Measurements from ENCODE around the gene TCF12.
A peak's percentile ranks its signal among the peaks of the same experiment; 100 is the strongest.

TCF12 gene

DNA sequence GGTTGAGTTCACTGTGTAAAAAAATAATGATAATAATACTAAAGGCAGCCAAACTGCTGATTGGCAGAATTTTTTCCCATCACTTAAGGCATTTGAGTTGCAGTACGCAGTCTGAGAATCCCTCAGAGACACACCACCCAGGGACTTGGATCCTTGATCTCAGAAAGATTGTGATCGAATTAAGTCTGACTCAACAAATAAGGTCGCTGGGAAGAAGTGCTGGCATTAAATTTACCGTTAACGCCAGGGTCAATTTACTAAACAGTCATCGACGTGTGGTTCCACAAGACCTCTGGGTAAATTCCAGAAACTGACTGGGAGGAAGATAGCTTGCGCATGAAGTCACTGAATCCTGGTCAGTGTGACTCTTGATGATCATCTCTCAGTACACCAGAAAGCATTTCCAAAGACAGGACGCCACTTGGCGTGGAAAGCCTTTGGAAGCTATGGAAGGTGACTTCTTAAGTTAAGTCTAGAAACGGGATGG is 409.6 kb downstream of the TCF12 start:
- DNase-seq (ENCODE audit: low read depth): peak; percentile 91
- H3K4me3 ChIP-seq (ENCODE audit: low read depth, low read length): no peak overlapping the region
- in situ Hi-C loops (cut with HindIII; ENCODE audit: low sequenced_read_pairs): no loop called here
- TF ChIP-seq, protein P1, sequence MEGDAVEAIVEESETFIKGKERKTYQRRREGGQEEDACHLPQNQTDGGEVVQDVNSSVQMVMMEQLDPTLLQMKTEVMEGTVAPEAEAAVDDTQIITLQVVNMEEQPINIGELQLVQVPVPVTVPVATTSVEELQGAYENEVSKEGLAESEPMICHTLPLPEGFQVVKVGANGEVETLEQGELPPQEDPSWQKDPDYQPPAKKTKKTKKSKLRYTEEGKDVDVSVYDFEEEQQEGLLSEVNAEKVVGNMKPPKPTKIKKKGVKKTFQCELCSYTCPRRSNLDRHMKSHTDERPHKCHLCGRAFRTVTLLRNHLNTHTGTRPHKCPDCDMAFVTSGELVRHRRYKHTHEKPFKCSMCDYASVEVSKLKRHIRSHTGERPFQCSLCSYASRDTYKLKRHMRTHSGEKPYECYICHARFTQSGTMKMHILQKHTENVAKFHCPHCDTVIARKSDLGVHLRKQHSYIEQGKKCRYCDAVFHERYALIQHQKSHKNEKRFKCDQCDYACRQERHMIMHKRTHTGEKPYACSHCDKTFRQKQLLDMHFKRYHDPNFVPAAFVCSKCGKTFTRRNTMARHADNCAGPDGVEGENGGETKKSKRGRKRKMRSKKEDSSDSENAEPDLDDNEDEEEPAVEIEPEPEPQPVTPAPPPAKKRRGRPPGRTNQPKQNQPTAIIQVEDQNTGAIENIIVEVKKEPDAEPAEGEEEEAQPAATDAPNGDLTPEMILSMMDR (IDR thresholded peaks at IDR 0.05; ENCODE audit: low read depth, low read length, missing control alignments): no peak

DNA sequence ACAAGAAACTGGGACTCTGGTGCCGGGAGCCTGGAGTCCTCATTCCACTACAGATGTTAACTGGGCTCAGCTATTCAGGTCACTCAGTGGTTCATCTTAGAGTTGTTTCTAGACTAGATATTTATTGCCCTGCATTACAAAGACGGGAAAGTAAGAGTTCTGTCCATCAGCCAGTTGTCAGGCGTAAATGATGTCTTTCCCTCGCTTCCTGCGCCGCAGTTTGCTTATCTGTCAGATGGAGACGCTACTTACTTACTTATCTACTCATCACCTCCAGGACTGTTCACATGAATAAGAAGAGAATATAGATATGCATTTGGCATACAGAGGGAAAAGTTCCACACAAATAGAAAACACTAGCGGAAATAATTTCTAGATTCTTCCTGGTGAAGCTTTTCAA is 410.0 kb downstream of the TCF12 start:
- no peak for DNase-seq (ENCODE audit: low read depth)
- TF ChIP-seq, protein P1 (IDR thresholded peaks at IDR 0.05; ENCODE audit: low read depth, low read length, missing control alignments): no peak
- in situ Hi-C loops (cut with HindIII; ENCODE audit: low sequenced_read_pairs): no loop called here
- no peak overlapping the region for H3K4me3 ChIP-seq (ENCODE audit: low read depth, low read length)

DNA sequence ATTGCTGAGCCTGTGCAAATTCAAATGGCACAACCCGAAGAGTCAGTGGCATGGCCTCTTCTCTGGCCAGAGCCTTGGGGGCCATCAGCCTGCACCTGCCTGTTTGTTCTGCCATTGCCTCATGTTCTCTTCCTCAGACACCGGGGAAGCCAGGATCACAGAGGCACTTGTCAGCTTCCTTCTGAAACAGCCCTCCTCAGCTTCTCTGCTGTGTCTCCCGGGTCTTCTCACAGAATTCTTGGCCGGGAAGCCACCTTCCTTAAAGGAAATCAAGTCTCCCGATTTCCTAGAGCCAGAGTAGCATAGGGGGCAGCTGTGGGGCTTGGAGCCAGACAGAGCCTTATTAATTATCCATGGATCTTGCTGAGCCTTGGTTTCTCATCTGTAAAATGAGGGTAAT is 410.5 kb downstream of the TCF12 start:
- in situ Hi-C loops (cut with HindIII; ENCODE audit: low sequenced_read_pairs): no loop called here
- H3K4me3 ChIP-seq (ENCODE audit: low read depth, low read length): no peak overlapping the region
- TF ChIP-seq, protein P1 (IDR thresholded peaks at IDR 0.05; ENCODE audit: low read depth, low read length, missing control alignments): no peak
- no peak for DNase-seq (ENCODE audit: low read depth)

DNA sequence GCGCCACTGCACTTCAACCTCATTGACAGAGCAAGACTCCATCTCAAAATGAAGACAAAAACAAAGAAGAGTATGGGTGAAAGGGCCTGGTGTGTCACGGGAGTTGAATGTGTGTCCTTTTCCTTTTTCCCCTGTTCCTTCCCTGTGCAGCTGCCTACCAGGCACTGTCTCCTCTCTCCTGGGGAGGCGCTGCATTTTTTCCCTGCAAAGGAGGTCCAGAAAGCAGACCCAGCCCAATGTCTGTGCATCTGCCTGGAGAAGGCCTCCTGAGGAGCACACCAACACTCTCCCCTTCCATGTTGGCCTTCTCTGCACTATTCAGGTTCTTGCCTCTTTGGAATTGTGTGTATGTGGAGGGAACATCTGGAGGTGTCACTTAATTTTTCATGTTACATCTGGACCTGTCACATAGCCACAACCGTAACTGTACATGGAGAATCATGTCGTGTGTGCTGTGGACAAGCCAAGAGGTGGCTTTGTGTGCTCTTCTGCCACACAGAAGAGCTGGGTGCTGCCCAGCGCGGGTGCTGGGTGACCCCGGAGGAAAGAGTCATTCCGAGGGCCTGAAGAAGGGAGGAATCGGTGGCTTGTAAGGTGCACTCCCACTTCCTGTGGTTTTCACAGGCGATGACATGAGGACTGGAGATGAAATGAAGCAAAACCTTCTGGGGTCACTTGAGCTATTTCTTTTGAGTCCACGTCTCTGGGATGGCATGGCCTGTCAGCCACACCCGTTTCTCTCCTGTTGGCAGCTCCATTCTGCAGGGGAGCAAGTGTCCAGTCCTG is 411.3 kb downstream of the TCF12 start:
- TF ChIP-seq, protein P1 (IDR thresholded peaks at IDR 0.05; ENCODE audit: low read depth, low read length, missing control alignments): no peak
- in situ Hi-C loops (cut with HindIII; ENCODE audit: low sequenced_read_pairs): no loop called here
- no peak overlapping the region for H3K4me3 ChIP-seq (ENCODE audit: low read depth, low read length)
- DNase-seq (ENCODE audit: low read depth): no peak

DNA sequence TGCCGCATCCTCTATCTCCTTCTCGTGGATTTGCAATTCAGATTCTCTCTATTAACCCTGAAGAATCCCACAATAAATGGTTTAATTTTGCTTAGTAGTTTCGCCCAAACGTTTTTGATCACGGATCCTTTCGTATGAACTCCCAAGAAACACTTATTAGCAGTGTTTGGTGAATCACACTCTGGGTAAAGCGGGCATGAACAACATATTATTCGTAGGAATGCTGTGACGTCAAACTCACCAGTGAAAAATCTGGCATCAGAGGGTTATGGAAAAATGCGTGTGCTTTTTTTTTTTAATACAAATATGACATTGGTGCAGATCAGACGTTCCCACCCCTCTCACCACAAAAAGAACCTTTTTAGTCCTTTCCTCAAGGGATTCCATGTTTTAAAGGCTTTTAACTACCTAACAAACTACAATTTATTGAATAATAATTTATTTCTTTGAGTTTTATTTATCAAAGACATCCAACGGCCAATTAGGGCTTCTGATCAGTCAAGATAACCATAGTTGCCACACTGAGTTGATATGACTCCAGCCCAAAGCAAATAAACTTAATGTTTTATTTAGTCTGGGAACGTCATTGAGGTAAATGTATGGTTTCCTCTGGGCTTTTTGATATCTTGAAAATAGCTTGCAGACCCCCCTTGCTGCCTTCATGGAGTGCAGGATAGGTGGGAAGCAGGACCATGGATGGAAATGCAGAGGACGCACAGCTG is 412.3 kb downstream of the TCF12 start:
- in situ Hi-C loops (cut with HindIII; ENCODE audit: low sequenced_read_pairs): no loop called here
- TF ChIP-seq, protein P1 (IDR thresholded peaks at IDR 0.05; ENCODE audit: low read depth, low read length, missing control alignments): no peak
- no peak for DNase-seq (ENCODE audit: low read depth)
- no peak overlapping the region for H3K4me3 ChIP-seq (ENCODE audit: low read depth, low read length)

DNA sequence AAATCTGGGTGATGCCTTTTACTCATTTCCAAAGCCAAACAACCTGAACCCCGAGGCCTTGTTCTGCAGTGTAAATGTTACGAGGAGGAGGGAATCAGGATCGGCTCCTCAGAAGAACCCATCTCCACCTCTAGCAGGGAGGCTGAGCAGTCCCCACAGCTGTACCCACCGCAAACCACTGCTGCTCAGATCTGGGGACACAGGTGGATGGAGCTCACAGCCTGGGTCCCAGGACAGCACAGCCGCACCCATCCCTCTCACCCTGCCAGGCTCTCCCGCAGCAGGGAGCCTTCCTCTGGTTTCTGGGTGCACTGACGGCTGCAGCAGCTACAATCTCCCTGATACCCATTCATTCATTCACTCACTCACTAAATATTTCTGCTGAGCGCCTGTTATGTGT is 413.9 kb downstream of the TCF12 start:
- TF ChIP-seq, protein P1 (IDR thresholded peaks at IDR 0.05; ENCODE audit: low read depth, low read length, missing control alignments): no peak
- no peak overlapping the region for H3K4me3 ChIP-seq (ENCODE audit: low read depth, low read length)
- no peak for DNase-seq (ENCODE audit: low read depth)
- in situ Hi-C loops (cut with HindIII; ENCODE audit: low sequenced_read_pairs): no loop called here

All from astrocyte of the cerebellum (primary cell).